Muscle of leg (tissue), 11 donors: ENCODE data around the gene ARHGAP44. TPM values are rescaled to one million over a fixed set of nuclear protein-coding genes. Genes with fewer than 3 reads are reported as not detected.

Experiments used
- DNase-seq: peaks from one replicate; pipeline ENCODE4 v3.0.0; 2013
- H3K27ac ChIP-seq: one replicate; pipeline ENCODE4 v1.5.1; 2013; ENCODE audit warnings: mild to moderate bottlenecking, low read length, control low read depth
- H3K27me3 ChIP-seq: one replicate; pipeline ENCODE4 v1.6.1; 2013; ENCODE audit warnings: low read length; ENCODE audit not compliant: control insufficient read depth, insufficient read depth
- H3K36me3 ChIP-seq: one replicate; pipeline ENCODE4 v1.6.1; 2013; ENCODE audit warnings: low read length; ENCODE audit not compliant: control insufficient read depth, insufficient read depth
- H3K4me1 ChIP-seq: one replicate; pipeline ENCODE4 v1.6.1; 2013; ENCODE audit warnings: low read length; ENCODE audit not compliant: control insufficient read depth, insufficient read depth
- H3K4me3 ChIP-seq: one replicate; pipeline ENCODE4 v1.5.1; 2013; ENCODE audit warnings: low read length, control low read depth
- H3K9me3 ChIP-seq: replicated peaks from 2 replicates; pipeline ENCODE4 v1.6.1; 2013; ENCODE audit warnings: low read depth, low read length; ENCODE audit not compliant: control insufficient read depth
- WGBS: methylation state at CpG from one replicate; pipeline ENCODE4 v1.1.5; 2013; ENCODE audit warnings: missing lambda C conversion rate; ENCODE audit not compliant: insufficient coverage; 5-methylcytosine and 5-hydroxymethylcytosine counted together
- polyA plus RNA-seq, 8 donors: library from polyadenylated mRNA; unstranded; fragments of 120-200 nt; gene quantifications; one replicate each; pipeline versions ENCODE4 v1.2.1 to v1.2.3, GENCODE V29; 2013; ENCODE audit warnings: inconsistent platforms in 1 of 8, low replicate concordance in 1 of 8; ENCODE audit not compliant: insufficient read length in 8 of 8, insufficient read depth in 1 of 8
- total RNA-seq: library from RNA; stranded (reverse); fragments of 120-200 nt; gene quantifications from one replicate; pipeline ENCODE4 v1.2.4, GENCODE V29; 2013

Gene ARHGAP44
- total and polyA plus RNA-seq, 9 donors = 3.0 to 5.5 (median 4.5) TPM

- no peaks in the 10 kb centered on the region for H3K4me1 ChIP-seq
- H3K36me3 ChIP-seq = no peaks in the 10 kb centered on the region
- peaks cover 11% of the 10 kb centered on the region for H3K9me3 ChIP-seq
- no peak overlapping the region for H3K27ac ChIP-seq
- no peaks in the 10 kb centered on the region for H3K27me3 ChIP-seq
- DNase-seq = no peak
- WGBS = no CpG with 5 or more reads among the region's 5 CpGs
- H3K4me3 ChIP-seq = no peak overlapping the region
These were observed 23.6 kb downstream of the ARHGAP44 start for GRCh38 chr17:12812877-12813276.

GRCh38 chr17:12813664-12814063 is 24.4 kb downstream of the ARHGAP44 start:
- H3K36me3 ChIP-seq = no peaks in the 10 kb centered on the region
- 97% methylated on average over 5 of the region's 9 CpGs for WGBS

GRCh38 chr17:12814718-12815117 is 25.4 kb downstream of the ARHGAP44 start:
- Histone ChIP-seq H3K27me3 (no peaks in the 10 kb centered on the region), H3K9me3 (peaks cover under 1% of the 10 kb centered on the region), H3K4me3 (no peak overlapping the region), H3K4me1 (no peaks in the 10 kb centered on the region), H3K36me3 (no peaks in the 10 kb centered on the region), H3K27ac (no peak overlapping the region)
- no CpG with 5 or more reads among the region's 2 CpGs for WGBS
- DNase-seq = no peak

More at GRCh38 chr17:12813664-12814063, 24.4 kb downstream of the ARHGAP44 start:
- no peaks in the 10 kb centered on the region for H3K4me1 ChIP-seq
- peaks cover 6% of the 10 kb centered on the region for H3K9me3 ChIP-seq
- no peak for DNase-seq
- no peak overlapping the region for H3K27ac ChIP-seq
- no peaks in the 10 kb centered on the region for H3K27me3 ChIP-seq
- H3K4me3 ChIP-seq = no peak overlapping the region

GRCh38 chr17:12815642-12816141 is 26.4 kb downstream of the ARHGAP44 start:
- DNase-seq = no peak
- H3K9me3 ChIP-seq = no peaks in the 10 kb centered on the region
- no peaks in the 10 kb centered on the region for H3K4me1 ChIP-seq
- H3K27ac ChIP-seq = no peak overlapping the region
- no peaks in the 10 kb centered on the region for H3K27me3 ChIP-seq
- H3K36me3 ChIP-seq = no peaks in the 10 kb centered on the region
- H3K4me3 ChIP-seq = no peak overlapping the region
- 40% methylated on average over 2 of the region's 3 CpGs for WGBS

- H3K27ac ChIP-seq = no peak overlapping the region
- H3K4me1 ChIP-seq = no peaks in the 10 kb centered on the region
- DNase-seq = peak; percentile 19
- no peaks in the 10 kb centered on the region for H3K27me3 ChIP-seq
- no peak overlapping the region for H3K4me3 ChIP-seq
- H3K9me3 ChIP-seq = no peaks in the 10 kb centered on the region
- WGBS = 50% methylated on average over 1 of the region's 4 CpGs
- H3K36me3 ChIP-seq = no peaks in the 10 kb centered on the region
These were observed 32.2 kb downstream of the ARHGAP44 start for GRCh38 chr17:12821376-12821940.

DNA sequence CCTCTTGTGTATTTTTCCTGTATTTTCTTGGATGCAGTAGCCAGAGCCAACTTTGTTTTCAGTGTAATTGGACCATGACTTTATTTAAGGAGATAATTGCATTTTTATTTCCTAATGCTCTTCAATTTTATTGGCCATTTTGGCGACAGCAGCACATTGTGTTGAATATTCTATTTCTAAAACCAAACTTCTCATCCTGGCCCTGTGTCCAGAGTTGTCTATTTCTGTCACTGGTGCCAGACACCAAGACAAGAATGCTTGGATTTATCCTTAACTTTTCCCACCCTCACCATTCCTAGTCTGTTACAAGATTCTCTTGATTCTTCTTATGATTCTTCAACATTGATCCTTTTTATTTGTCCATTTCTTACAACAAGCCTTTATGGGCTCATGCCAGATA is 37.1 kb downstream of the ARHGAP44 start:
- 50% methylated on average over 1 of the region's 1 CpG for WGBS
- H3K27ac ChIP-seq = no peak overlapping the region
- no peaks in the 10 kb centered on the region for H3K27me3 ChIP-seq
- no peaks in the 10 kb centered on the region for H3K36me3 ChIP-seq
- no peaks in the 10 kb centered on the region for H3K4me1 ChIP-seq
- DNase-seq = peak; percentile 33
- H3K9me3 ChIP-seq = peaks cover 8% of the 10 kb centered on the region
- no peak overlapping the region for H3K4me3 ChIP-seq

DNA sequence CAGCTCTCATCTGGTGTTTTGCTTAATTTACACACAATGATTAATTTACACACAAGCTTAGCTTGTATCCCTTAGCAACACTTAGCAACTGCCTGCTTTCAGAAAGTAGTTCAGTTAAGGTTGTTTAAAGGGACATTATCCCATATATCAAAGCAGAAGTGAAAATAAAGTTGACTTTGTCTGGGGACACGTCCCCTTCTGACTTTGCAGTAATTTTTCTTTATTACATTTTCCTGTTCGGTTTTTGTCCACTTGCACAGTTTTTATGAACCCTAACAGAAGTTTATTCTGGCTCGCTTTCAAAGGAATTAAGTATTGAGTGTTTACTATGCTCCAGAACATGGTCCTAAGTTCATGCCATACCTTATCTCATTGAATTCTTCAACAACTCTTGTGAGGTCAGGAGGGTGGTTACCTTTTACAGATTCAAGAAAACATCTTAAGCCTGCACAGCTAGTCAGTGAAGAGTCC is 41.5 kb downstream of the ARHGAP44 start:
- no peak overlapping the region for H3K4me3 ChIP-seq
- H3K9me3 ChIP-seq = peaks cover 9% of the 10 kb centered on the region
- H3K36me3 ChIP-seq = no peaks in the 10 kb centered on the region
- no peaks in the 10 kb centered on the region for H3K4me1 ChIP-seq
- WGBS = no CpG with 5 or more reads among the region's 3 CpGs
- no peak for DNase-seq
- H3K27ac ChIP-seq = no peak overlapping the region
- no peaks in the 10 kb centered on the region for H3K27me3 ChIP-seq

- no peaks in the 10 kb centered on the region for H3K4me1 ChIP-seq
- no peak overlapping the region for H3K4me3 ChIP-seq
- H3K27ac ChIP-seq = no peak overlapping the region
- H3K36me3 ChIP-seq = no peaks in the 10 kb centered on the region
- peaks cover 9% of the 10 kb centered on the region for H3K9me3 ChIP-seq
- H3K27me3 ChIP-seq = no peaks in the 10 kb centered on the region
- WGBS = 100% methylated on average over 1 of the region's 1 CpG
- DNase-seq = no peak
These were observed 42.5 kb downstream of the ARHGAP44 start for GRCh38 chr17:12831839-12832238.

GRCh38 chr17:12839042-12839441 is 49.7 kb downstream of the ARHGAP44 start:
- Histone ChIP-seq H3K27ac (no peak overlapping the region), H3K4me3 (no peak overlapping the region), H3K27me3 (no peaks in the 10 kb centered on the region), H3K36me3 (no peaks in the 10 kb centered on the region), H3K9me3 (peaks cover 2% of the 10 kb centered on the region), H3K4me1 (no peaks in the 10 kb centered on the region)
- peak; percentile 17 for DNase-seq
- no CpG with 5 or more reads among the region's 2 CpGs for WGBS

GRCh38 chr17:12842936-12843335 is 53.6 kb downstream of the ARHGAP44 start:
- DNase-seq = no peak
- Histone ChIP-seq H3K27me3 (no peaks in the 10 kb centered on the region), H3K9me3 (peaks cover 3% of the 10 kb centered on the region), H3K4me3 (no peak overlapping the region), H3K4me1 (no peaks in the 10 kb centered on the region), H3K36me3 (no peaks in the 10 kb centered on the region), H3K27ac (no peak overlapping the region)
- 100% methylated on average over 1 of the region's 4 CpGs for WGBS

DNA sequence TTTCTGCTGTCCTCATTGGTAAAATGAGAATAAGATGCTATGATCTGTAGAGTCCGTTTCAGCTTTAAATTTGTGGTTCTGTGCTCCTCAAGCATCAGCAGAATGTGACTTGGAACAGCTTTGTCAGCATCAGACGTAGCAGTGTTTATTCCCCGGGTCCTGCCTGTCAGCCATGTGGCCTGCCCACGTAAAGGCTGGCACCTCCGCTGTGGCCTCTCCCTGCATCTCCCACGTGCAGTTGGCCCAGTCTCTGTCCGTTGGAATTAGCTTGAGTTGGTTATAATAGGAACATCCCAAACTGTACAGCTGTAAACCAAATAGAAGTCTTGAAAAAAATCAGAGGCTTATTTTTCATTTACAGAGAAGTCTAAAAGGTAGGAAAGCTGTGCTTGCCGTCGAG is 61.7 kb downstream of the ARHGAP44 start:
- Histone ChIP-seq H3K4me3 (no peak overlapping the region), H3K27me3 (no peaks in the 10 kb centered on the region), H3K9me3 (no peaks in the 10 kb centered on the region), H3K27ac (no peak overlapping the region), H3K36me3 (no peaks in the 10 kb centered on the region), H3K4me1 (no peaks in the 10 kb centered on the region)
- WGBS = 85% methylated on average over 5 of the region's 9 CpGs
- DNase-seq = no peak
